SJCRH30 (cell line): Measurements from ENCODE around the gene CEMIP2. TPM values are rescaled to one million over a fixed set of nuclear protein-coding genes. Genes with fewer than 3 reads are reported as not detected.
"Not testable (repeated sequence)": the region's sequence is repeated elsewhere in the genome, so short reads cannot be mapped to it uniquely, and the experiment has no call there.

Experiments
- DNase-seq, 2 experiments: peaks; one replicate each; pipeline ENCODE4 v3.0.0-alpha.2; 2015 to 2020
- H3K27ac ChIP-seq: fragments of 250-450 bp; sonication (Bioruptor Pico); 2 replicates; pipeline ENCODE4 v1.5.1; 2020; ENCODE audit warnings: mild to moderate bottlenecking, moderate library complexity
- H3K27me3 ChIP-seq: fragments of 250-450 bp; sonication (Bioruptor Pico); 2 replicates; pipeline ENCODE4 v1.5.1; 2020; ENCODE audit warnings: mild to moderate bottlenecking, moderate library complexity
- H3K36me3 ChIP-seq: fragments of 250-450 bp; sonication (Bioruptor Pico); 2 replicates; pipeline ENCODE4 v1.5.1; 2020; ENCODE audit warnings: mild to moderate bottlenecking, moderate library complexity
- H3K4me1 ChIP-seq: fragments of 250-450 bp; sonication (Bioruptor Pico); 2 replicates; pipeline ENCODE4 v1.5.1; 2020; ENCODE audit warnings: mild to moderate bottlenecking, moderate library complexity
- H3K4me3 ChIP-seq: fragments of 250-450 bp; sonication (Bioruptor Pico); 2 replicates; pipeline ENCODE4 v1.5.1; 2020; ENCODE audit warnings: mild to moderate bottlenecking, moderate library complexity
- H3K9me3 ChIP-seq: fragments of 250-450 bp; sonication (Bioruptor Pico); replicated peaks from 2 replicates; pipeline ENCODE4 v1.5.1; 2020; ENCODE audit warnings: mild to moderate bottlenecking, moderate library complexity
- total RNA-seq: library from RNA; depleted of rRNA; stranded (reverse); fragments of >200 nt; shearing (Covaris generic); gene quantifications from 2 replicates; pipeline ENCODE4 v1.2.3, GENCODE V29; 2014

CEMIP2 gene
- total RNA-seq, 1 experiment from 2014 or later = 42.2 TPM

DNA sequence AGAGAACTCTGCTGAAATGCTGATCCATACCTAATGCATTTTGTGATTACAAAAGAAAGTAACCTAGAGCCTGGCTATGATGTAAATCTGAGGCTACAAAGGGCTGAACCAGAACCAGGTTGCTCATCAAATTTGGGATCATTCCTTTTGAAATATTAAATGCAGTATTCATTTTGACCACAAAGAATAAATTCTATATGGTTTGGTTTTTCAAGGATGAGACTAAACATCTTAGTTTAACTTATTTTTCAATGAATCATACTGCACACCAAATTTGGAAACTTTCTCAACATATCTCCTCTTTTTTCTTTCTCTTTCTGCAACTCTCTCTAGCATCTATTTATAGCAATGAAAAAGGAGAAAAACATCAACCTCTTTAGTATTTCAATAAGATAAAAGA lies 46.5 kb downstream of the CEMIP2 start:
- Histone ChIP-seq H3K27me3 (no peaks in the 10 kb centered on the region), H3K4me1 (peaks cover 16% of the 10 kb centered on the region), H3K9me3 (no peaks in the 10 kb centered on the region), H3K27ac (no peak overlapping the region), H3K36me3 (peaks cover 29% of the 10 kb centered on the region), H3K4me3 (no peak overlapping the region)
- no peak for DNase-seq

DNA sequence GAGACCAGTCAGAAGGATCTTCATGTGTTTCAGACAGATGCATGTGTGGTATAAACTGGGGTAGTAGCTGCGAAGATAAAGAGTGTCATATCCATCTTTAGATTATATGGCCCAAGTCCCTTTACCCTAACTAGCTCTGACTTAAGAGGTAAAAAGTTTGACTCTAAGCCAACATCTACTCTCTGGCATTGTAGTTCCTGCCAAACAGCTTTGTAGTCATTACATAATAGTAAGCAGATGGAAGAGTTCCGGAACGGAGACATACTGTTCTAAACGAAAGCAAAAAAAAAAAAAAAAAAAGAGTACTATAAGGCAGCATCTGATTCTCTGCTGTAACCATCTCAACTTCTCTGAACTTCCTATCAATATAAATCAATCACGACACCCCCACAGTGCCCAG lies 48.8 kb downstream of the CEMIP2 start:
- no peak overlapping the region for H3K27ac ChIP-seq
- DNase-seq = no peak

DNA sequence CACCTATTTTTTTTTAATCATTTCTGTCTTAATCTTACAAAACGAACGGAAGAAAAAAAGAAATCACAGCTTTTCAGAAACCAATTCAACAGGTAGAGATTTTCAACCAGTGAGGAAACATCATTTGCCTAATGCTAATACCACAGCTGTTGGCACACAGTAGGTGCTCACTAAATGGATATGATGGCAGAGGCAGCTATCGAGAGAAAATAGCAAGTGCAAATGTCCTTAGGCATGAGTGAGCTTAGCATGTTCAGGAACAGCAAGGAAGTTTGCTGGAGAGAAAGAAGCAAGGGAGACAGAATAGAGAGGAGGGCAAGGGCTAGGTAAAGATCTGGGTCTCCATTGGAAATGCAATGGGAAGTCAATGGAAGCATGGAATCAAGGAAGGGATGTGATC lies 49.2 kb downstream of the CEMIP2 start:
- Histone ChIP-seq H3K4me3 (no peak overlapping the region), H3K36me3 (peaks cover 32% of the 10 kb centered on the region), H3K9me3 (no peaks in the 10 kb centered on the region), H3K27ac (no peak overlapping the region), H3K27me3 (no peaks in the 10 kb centered on the region), H3K4me1 (no peaks in the 10 kb centered on the region)
- DNase-seq = no peak

More for the DNA sequence above, 48.8 kb downstream of the CEMIP2 start:
- no peaks in the 10 kb centered on the region for H3K27me3 ChIP-seq
- no peak overlapping the region for H3K4me3 ChIP-seq
- peaks cover 33% of the 10 kb centered on the region for H3K36me3 ChIP-seq
- H3K9me3 ChIP-seq = no peaks in the 10 kb centered on the region
- H3K4me1 ChIP-seq = no peaks in the 10 kb centered on the region

DNA sequence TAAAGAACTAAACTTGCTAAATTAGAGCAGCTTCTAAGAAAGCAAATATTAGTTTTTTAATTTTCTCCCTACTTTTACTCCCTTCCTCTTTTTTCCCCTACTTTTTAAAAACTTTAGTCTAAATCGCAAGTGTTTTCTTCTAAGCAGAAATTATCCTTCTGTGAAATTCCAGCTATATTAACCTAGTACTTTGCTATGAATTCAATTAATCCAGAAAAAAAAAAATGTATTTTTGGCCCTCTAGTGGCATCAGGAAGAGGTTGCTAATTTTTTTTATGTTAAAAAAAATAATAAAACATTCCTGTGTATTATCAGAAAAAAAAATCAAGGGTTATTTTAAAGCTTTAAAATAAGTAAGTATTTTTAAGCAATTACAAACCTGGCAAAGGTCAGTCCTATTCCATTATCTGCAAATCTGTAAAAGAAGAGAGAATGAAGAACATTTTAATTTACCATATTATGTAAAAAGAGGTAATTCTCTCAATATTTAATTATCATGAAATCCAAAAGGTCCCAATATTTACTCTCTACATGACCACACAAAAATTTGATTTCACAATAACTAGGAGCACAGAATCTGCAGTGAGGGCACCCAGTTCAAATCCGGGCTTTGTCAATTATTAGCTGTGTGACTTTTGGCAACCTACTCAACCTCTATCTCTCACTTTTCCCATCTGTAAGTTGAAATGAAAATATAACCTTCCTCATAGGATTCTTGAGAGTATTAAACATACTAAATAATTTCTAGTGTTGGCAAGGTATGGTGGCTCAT lies 52.0 kb downstream of the CEMIP2 start:
- no peak overlapping the region for H3K4me3 ChIP-seq
- no peak overlapping the region for H3K27ac ChIP-seq
- peaks cover 22% of the 10 kb centered on the region for H3K36me3 ChIP-seq
- H3K4me1 ChIP-seq = no peaks in the 10 kb centered on the region
- H3K27me3 ChIP-seq = no peaks in the 10 kb centered on the region
- no peaks in the 10 kb centered on the region for H3K9me3 ChIP-seq
- DNase-seq = no peak

DNA sequence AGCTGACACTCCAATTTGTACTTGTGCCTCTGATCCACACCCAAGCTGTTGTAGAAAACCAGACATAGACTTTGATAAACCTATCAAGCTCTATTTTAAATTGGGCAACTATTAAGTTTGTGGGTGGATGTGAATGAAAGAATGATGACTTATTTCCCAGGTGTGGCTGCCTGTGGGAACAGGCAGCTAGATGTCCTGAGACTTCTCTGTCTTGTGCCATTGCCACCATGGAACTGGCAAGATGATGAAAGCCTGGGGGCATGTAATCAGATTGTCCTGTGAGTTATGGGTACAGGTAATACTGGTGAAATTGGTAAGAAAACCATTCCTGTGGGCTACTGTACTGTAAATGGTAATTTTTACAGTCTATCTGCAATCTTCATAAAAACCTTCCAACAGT lies 57.5 kb downstream of the CEMIP2 start:
- no peak for DNase-seq
- Histone ChIP-seq H3K4me1 (no peaks in the 10 kb centered on the region), H3K4me3 (no peak overlapping the region), H3K27me3 (no peaks in the 10 kb centered on the region), H3K36me3 (peaks cover 42% of the 10 kb centered on the region), H3K9me3 (no peaks in the 10 kb centered on the region), H3K27ac (no peak overlapping the region)

DNA sequence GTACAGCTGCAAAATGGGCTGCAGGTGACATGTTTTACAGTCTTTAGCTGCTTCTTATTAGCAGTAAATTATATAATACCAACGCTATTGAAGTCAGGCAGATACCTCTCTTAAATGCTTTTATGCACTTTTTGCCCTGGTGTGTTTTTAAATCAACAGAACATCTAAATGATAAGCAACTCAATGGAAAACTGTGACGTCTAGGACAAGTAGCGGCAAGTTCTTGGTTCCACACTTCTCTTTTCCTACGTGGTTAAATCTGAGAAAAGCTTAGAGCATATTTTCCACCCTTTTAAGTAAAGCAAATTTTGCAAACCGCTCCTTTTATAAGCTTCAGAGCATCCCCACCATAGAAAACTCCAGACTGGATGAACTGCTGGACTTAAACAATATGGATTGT lies 58.1 kb downstream of the CEMIP2 start:
- Histone ChIP-seq H3K9me3 (no peaks in the 10 kb centered on the region), H3K27me3 (no peaks in the 10 kb centered on the region), H3K4me1 (0 out of 2 replicates have a peak, but pooled peaks cover 1% of the 10 kb centered on the region), H3K4me3 (no peak overlapping the region), H3K27ac (no peak overlapping the region), H3K36me3 (peaks cover 42% of the 10 kb centered on the region)
- DNase-seq = no peak

DNA sequence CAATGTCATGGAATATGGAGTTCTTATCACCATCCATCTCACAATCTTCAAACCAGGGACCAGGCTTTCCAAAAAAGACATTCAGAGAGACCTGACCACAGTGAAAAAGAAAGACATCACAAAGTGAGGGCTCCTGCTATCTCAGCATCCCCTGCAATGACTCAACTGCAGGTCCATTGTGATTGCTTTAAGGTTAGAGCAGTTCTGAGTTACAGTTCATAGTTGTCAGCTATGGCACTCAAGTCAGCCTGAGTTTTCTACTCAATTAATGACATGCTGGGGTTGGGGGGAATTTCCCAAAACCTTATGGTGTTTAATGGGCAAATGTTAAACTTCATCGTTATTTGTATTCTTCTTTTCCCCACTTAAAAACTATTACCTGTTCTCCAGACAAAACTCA lies 58.9 kb downstream of the CEMIP2 start:
- H3K27me3 ChIP-seq = no peaks in the 10 kb centered on the region
- no peaks in the 10 kb centered on the region for H3K9me3 ChIP-seq
- H3K4me3 ChIP-seq = no peak overlapping the region
- H3K4me1 ChIP-seq = 0 out of 2 replicates have a peak, but pooled peaks cover 2% of the 10 kb centered on the region
- peaks cover 36% of the 10 kb centered on the region for H3K36me3 ChIP-seq
- H3K27ac ChIP-seq = no peak overlapping the region
- no peak for DNase-seq

DNA sequence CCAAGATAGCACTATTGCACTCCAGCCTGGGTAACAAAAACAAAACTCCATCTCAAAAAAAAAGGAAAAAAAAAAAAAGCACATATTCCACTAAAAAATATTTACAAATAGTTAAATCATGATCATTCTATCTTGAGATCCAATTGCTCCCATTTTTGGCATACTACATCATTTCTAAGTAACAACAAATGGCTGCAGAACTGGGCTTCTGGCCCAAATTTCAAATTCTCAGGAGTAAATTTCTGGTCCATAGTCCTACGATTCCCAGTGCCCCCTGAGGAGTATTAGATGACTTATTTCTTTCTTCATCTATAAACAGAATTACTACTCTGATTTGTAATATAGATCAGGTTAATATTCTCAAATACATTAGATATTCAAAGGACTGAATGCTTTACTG lies 62.1 kb downstream of the CEMIP2 start:
- H3K4me3 ChIP-seq = no peak overlapping the region
- peaks cover 50% of the 10 kb centered on the region for H3K36me3 ChIP-seq
- no peaks in the 10 kb centered on the region for H3K9me3 ChIP-seq

DNA sequence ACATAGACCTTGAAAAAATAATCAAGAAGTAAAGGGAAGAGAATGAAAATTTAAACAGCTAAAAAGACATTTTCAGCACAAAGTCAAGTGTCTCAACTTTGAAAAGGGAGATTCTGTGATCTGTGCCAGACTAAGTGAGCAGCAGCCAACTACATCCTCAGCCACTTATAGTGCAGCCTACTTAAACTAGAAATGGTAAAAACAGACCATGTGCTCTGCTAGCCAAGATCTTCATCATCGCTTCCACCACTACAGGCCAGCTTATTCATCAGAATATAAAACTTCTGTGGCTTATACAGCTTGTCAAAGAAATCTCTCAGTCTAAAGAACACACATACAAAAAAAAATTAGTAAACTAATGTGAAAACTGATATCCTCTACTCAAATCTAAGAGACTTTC lies 63.5 kb downstream of the CEMIP2 start:
- H3K36me3 ChIP-seq = peaks cover 47% of the 10 kb centered on the region
- DNase-seq = no peak
- H3K27me3 ChIP-seq = no peaks in the 10 kb centered on the region
- no peaks in the 10 kb centered on the region for H3K9me3 ChIP-seq
- no peak overlapping the region for H3K4me3 ChIP-seq
- H3K4me1 ChIP-seq = 0 out of 2 replicates have a peak, but pooled peaks cover 2% of the 10 kb centered on the region
- H3K27ac ChIP-seq = no peak overlapping the region

More for the DNA sequence above, 62.1 kb downstream of the CEMIP2 start:
- DNase-seq = no peak
- H3K4me1 ChIP-seq = 0 out of 2 replicates have a peak, but pooled peaks cover 2% of the 10 kb centered on the region
- H3K27ac ChIP-seq = no peak overlapping the region
- H3K27me3 ChIP-seq = no peaks in the 10 kb centered on the region

DNA sequence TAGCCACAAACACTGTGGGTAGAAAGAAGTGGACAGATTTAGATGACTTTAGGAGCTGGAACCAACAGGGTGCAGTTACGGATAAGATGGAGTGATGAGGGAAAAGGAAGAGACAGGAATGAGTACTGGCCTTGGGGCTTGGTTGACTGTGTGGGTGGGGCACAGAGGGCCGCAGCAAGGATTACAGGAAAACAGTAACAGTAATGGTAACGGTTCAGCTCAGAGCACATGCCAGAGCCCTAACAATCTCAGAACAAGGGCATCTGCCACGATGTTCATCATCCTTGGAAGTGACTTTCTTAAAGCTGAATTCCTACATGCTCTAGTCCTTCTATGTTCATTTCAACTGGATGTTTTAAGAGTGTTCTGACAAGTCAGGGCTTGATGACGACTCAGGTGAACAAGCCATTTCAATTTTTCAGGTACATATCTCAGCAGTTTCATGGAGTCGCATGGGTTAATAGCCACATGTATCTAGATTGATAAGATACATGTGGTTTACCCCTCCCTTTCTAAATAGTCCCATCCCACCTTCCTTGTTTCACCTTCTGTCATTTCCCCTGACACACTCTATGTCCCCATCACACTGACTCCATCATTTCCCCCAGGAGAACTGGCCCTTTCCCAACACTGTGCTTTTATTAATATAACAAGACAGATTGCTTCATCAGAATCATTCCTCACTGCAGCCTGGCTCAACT lies 65.0 kb downstream of the CEMIP2 start:
- Histone ChIP-seq H3K4me3 (no peak overlapping the region), H3K9me3 (no peaks in the 10 kb centered on the region), H3K27ac (no peak overlapping the region), H3K27me3 (no peaks in the 10 kb centered on the region), H3K36me3 (peaks cover 44% of the 10 kb centered on the region), H3K4me1 (0 out of 2 replicates have a peak, but pooled peaks cover 2% of the 10 kb centered on the region)
- DNase-seq = no peak

DNA sequence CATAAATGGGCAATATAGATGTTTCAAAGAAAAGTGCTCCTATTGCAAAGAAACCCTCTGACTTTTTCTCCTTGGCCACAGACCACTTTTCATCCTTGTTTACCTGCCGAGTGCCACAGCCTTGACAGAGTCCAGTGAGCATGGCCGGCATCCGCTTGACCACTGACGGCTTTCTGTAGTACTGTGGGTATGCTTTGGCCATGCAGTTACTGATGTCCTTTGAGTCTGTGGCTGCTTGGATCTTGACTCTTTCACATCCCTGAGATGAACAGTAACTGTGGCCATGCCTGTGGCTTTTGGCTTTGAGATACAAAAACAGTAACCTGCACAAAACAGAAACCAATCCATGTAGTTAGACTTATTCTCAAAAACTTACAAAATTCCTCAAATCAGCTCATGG lies 70.4 kb downstream of the CEMIP2 start:
- H3K27ac ChIP-seq = no peak overlapping the region
- H3K36me3 ChIP-seq = peaks cover 52% of the 10 kb centered on the region
- H3K9me3 ChIP-seq = no peaks in the 10 kb centered on the region
- no peaks in the 10 kb centered on the region for H3K27me3 ChIP-seq
- H3K4me3 ChIP-seq = no peak overlapping the region
- H3K4me1 ChIP-seq = no peaks in the 10 kb centered on the region
- DNase-seq = no peak

DNA sequence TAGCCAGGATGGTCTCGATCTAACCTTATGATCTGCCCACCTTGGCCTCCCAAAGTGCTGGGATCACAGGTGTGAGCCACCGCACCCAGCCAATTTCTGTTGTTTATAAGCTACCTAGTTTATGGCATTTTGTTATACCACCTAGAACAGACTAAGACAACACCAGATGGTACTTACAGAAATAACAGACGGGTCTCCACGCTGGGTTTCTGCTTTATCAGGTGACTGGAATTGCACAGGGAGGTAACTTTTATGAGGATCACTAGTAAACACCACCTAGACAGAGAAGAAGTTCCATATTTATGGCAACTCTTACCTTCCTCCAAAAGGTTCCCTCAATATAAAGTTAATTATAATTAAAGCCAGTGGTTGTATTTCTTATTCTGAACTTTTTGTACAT lies 74.0 kb downstream of the CEMIP2 start:
- H3K27me3 ChIP-seq = no peaks in the 10 kb centered on the region
- H3K4me3 ChIP-seq = no peak overlapping the region
- no peak overlapping the region for H3K27ac ChIP-seq
- no peak for DNase-seq
- no peaks in the 10 kb centered on the region for H3K9me3 ChIP-seq
- no peaks in the 10 kb centered on the region for H3K4me1 ChIP-seq
- H3K36me3 ChIP-seq = peaks cover 36% of the 10 kb centered on the region

DNA sequence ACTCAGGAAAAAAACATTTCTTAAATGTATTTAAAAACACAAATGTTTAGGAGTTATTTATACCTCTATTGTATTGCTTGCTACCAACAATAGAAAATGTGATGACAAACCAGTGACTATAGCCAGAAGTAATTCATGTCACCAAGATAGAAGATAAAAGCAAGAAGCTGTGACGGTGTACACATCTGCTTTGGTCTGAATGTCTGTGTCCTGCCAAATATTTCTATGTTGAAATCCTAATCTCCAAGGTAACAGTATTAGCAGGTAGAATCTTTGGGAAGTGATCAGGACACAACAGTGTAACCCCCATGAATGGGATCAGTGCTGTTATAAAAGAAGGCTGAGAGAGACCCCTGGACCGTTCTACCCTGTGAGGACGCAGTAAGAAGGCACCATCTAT lies 74.7 kb downstream of the CEMIP2 start:
- peaks cover 34% of the 10 kb centered on the region for H3K36me3 ChIP-seq
- DNase-seq = no peak
- no peaks in the 10 kb centered on the region for H3K4me1 ChIP-seq
- no peak overlapping the region for H3K27ac ChIP-seq
- H3K27me3 ChIP-seq = no peaks in the 10 kb centered on the region
- no peak overlapping the region for H3K4me3 ChIP-seq
- no peaks in the 10 kb centered on the region for H3K9me3 ChIP-seq

DNA sequence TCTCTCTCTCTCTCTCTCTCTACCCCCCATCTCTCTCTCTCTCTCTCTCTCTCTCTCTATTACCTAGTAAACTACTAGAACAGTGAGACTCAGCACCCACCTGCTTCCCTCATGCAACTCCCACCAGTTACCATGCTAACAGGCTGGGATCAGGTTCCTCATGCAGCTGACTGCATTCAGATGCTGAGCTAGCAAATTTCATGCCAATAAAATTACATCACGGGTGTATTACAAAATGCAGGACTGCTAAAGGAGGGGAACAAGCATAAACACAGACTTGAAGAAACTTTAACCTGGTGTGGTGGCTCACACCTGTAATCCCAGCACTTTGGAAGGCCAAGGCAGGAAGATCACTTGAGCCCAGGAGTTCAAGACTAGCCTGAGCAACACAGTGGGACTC lies 76.0 kb downstream of the CEMIP2 start:
- Histone ChIP-seq H3K27ac (no peak overlapping the region), H3K36me3 (peaks cover 29% of the 10 kb centered on the region), H3K4me1 (no peaks in the 10 kb centered on the region), H3K9me3 (no peaks in the 10 kb centered on the region), H3K4me3 (no peak overlapping the region), H3K27me3 (no peaks in the 10 kb centered on the region)
- peak in 1 of 2 experiments; percentile 36 for DNase-seq

DNA sequence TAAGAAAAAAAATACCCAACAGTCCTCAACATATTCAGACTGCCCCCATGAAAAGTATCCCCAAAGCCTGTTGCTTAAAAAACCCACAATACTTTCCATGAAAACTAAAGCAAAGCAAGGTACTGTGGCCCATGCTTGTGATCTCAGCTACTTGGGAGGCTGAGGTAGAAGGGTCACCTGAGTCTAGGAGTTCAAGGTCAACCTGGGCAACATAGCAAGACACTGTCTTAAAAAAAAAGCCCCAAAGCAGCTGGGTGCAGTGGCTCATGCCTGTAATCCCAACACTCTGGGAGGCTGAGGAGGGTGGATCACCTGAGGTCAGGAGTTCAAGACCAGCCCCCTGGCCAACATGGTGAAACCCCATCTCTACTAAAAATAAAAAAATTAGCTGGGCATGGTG lies 76.7 kb downstream of the CEMIP2 start:
- H3K4me1 ChIP-seq, DNase-seq, H3K9me3 ChIP-seq, H3K4me3 ChIP-seq, H3K27ac ChIP-seq, H3K27me3 ChIP-seq: not testable (repeated sequence)
- peaks cover 26% of the 10 kb centered on the region for H3K36me3 ChIP-seq
